Liver (tissue), 3 donors: Measurements from ENCODE around the gene ADGRG2.

Source experiments
- EGR1 ChIP-seq, 2 donors: IDR thresholded peaks; 2 replicates each; pipeline ENCODE4 v1.6.1; 2016 to 2018; ENCODE audit warnings: antibody characterized with exemption in 2 of 2, low read depth in 2 of 2
- FOXA1 ChIP-seq: IDR thresholded peaks from 2 replicates; pipeline ENCODE4 v1.6.1; 2016; ENCODE audit warnings: antibody characterized with exemption
- HNF4G ChIP-seq: IDR thresholded peaks from 2 replicates; pipeline ENCODE4 v1.6.1; 2016; ENCODE audit warnings: antibody characterized with exemption
- JUND ChIP-seq, 2 donors: IDR thresholded peaks; 2 replicates each; pipeline ENCODE4 v1.6.1; 2016; ENCODE audit warnings: antibody characterized with exemption in 2 of 2
- RAD21 ChIP-seq, 2 donors: IDR thresholded peaks; 2 replicates each; pipeline ENCODE4 v1.6.1; 2016; ENCODE audit warnings: antibody characterized with exemption in 2 of 2, mild to moderate bottlenecking in 2 of 2
- RXRA ChIP-seq, 2 donors: IDR thresholded peaks; 2 replicates each; pipeline ENCODE4 v1.6.1; 2017 to 2018; ENCODE audit warnings: antibody characterized with exemption in 2 of 2, mild to moderate bottlenecking in 1 of 2
- SP1 ChIP-seq: IDR thresholded peaks from 2 replicates; pipeline ENCODE4 v1.6.1; 2018; ENCODE audit warnings: antibody characterized with exemption, mild to moderate bottlenecking
- YY1 ChIP-seq: IDR thresholded peaks from 2 replicates; pipeline ENCODE4 v1.6.1; 2016; ENCODE audit warnings: antibody characterized with exemption, mild to moderate bottlenecking
- TF ChIP-seq, protein P1 (sequence below): fragments of 150-350 bp; IDR thresholded peaks from 2 replicates; pipeline ENCODE4 v1.5.1; 2017; ENCODE audit warnings: improper control_type of control experiment, low read depth, low read length; ENCODE audit not compliant: missing input control
- TF ChIP-seq, protein P2 (sequence below): IDR thresholded peaks from 2 replicates; pipeline ENCODE4 v1.6.1; 2016; ENCODE audit warnings: antibody characterized with exemption, mild to moderate bottlenecking
- TF ChIP-seq, protein P3 (sequence below): IDR thresholded peaks from 2 replicates; pipeline ENCODE4 v1.6.1; 2016; ENCODE audit warnings: antibody characterized with exemption
- TF ChIP-seq, protein P4 (sequence below): IDR thresholded peaks from 2 replicates; pipeline ENCODE4 v1.6.1; 2016; ENCODE audit warnings: antibody characterized with exemption
- donor health status: healthy.
- donor health status: healthy.

DNA sequence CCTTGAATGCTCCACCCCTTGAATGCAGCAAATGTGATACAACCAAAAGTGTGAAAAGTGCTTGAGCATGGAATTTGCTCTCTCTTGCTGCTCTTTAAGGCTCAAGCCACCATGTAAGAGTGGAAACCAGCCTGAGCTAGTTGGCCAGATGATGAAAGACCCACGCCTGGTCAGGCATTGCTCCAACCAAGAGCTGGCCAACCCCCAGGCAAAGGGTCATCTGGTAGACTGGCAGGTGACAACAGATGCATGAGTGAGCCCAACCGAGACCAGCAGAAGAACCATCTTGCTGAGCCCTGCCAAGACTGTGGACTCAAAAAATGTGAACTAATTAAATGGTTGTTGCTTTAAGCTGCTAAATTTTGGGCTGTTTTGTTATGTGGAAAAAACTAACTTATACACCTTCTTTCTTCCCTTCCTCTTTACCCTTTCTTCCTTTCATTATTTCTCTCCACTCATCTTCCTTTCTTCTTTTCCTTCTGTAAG, 32.7 kb downstream of the ADGRG2 start:
- TF ChIP-seq SP1: no peak
- TF ChIP-seq RXRA (IDR thresholded peaks at IDR 0.05): no peak
- TF ChIP-seq, protein P1, sequence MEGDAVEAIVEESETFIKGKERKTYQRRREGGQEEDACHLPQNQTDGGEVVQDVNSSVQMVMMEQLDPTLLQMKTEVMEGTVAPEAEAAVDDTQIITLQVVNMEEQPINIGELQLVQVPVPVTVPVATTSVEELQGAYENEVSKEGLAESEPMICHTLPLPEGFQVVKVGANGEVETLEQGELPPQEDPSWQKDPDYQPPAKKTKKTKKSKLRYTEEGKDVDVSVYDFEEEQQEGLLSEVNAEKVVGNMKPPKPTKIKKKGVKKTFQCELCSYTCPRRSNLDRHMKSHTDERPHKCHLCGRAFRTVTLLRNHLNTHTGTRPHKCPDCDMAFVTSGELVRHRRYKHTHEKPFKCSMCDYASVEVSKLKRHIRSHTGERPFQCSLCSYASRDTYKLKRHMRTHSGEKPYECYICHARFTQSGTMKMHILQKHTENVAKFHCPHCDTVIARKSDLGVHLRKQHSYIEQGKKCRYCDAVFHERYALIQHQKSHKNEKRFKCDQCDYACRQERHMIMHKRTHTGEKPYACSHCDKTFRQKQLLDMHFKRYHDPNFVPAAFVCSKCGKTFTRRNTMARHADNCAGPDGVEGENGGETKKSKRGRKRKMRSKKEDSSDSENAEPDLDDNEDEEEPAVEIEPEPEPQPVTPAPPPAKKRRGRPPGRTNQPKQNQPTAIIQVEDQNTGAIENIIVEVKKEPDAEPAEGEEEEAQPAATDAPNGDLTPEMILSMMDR: no peak
- TF ChIP-seq, protein P2, sequence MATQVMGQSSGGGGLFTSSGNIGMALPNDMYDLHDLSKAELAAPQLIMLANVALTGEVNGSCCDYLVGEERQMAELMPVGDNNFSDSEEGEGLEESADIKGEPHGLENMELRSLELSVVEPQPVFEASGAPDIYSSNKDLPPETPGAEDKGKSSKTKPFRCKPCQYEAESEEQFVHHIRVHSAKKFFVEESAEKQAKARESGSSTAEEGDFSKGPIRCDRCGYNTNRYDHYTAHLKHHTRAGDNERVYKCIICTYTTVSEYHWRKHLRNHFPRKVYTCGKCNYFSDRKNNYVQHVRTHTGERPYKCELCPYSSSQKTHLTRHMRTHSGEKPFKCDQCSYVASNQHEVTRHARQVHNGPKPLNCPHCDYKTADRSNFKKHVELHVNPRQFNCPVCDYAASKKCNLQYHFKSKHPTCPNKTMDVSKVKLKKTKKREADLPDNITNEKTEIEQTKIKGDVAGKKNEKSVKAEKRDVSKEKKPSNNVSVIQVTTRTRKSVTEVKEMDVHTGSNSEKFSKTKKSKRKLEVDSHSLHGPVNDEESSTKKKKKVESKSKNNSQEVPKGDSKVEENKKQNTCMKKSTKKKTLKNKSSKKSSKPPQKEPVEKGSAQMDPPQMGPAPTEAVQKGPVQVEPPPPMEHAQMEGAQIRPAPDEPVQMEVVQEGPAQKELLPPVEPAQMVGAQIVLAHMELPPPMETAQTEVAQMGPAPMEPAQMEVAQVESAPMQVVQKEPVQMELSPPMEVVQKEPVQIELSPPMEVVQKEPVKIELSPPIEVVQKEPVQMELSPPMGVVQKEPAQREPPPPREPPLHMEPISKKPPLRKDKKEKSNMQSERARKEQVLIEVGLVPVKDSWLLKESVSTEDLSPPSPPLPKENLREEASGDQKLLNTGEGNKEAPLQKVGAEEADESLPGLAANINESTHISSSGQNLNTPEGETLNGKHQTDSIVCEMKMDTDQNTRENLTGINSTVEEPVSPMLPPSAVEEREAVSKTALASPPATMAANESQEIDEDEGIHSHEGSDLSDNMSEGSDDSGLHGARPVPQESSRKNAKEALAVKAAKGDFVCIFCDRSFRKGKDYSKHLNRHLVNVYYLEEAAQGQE: no peak
- TF ChIP-seq, protein P3, sequence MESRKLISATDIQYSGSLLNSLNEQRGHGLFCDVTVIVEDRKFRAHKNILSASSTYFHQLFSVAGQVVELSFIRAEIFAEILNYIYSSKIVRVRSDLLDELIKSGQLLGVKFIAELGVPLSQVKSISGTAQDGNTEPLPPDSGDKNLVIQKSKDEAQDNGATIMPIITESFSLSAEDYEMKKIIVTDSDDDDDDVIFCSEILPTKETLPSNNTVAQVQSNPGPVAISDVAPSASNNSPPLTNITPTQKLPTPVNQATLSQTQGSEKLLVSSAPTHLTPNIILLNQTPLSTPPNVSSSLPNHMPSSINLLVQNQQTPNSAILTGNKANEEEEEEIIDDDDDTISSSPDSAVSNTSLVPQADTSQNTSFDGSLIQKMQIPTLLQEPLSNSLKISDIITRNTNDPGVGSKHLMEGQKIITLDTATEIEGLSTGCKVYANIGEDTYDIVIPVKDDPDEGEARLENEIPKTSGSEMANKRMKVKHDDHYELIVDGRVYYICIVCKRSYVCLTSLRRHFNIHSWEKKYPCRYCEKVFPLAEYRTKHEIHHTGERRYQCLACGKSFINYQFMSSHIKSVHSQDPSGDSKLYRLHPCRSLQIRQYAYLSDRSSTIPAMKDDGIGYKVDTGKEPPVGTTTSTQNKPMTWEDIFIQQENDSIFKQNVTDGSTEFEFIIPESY: no peak
- TF ChIP-seq RAD21 (IDR thresholded peaks at IDR 0.05): no peak
- TF ChIP-seq HNF4G: no peak
- TF ChIP-seq, protein P4, sequence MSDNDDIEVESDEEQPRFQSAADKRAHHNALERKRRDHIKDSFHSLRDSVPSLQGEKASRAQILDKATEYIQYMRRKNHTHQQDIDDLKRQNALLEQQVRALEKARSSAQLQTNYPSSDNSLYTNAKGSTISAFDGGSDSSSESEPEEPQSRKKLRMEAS: no peak
- no peak for TF ChIP-seq JUND (IDR thresholded peaks at IDR 0.05)
- TF ChIP-seq EGR1 (IDR thresholded peaks at IDR 0.05; ENCODE audit: low read depth in 2 of 2): no peak
- TF ChIP-seq YY1: no peak
- no peak for TF ChIP-seq FOXA1
